Activated CD4-positive, alpha-beta T cell treated with anti-CD3 and anti-CD28 coated beads, Interleukin-2, amount 50 U/mL, for 24 hours (primary cell): ENCODE measurements around the gene CADM4.
"Not testable (repeated sequence)": the region's sequence is repeated elsewhere in the genome, so short reads cannot be mapped to it uniquely, and the experiment has no call there.

Experiments used
- DNase-seq, 2 donors: peaks; one replicate each; pipeline ENCODE4 v3.0.0-alpha.2; 2020; ENCODE audit warnings: low read depth in 1 of 2, low spot score in 1 of 2

Gene CADM4

GRCh38 chr19:43589678-43590077, 50.0 kb downstream of the CADM4 start:
- no peak for DNase-seq

- no peak for DNase-seq
Observed at GRCh38 chr19:43589277-43589676, 50.4 kb downstream of the CADM4 start.

GRCh38 chr19:43587029-43587428, 52.6 kb downstream of the CADM4 start:
- DNase-seq = not testable (repeated sequence)

GRCh38 chr19:43586346-43586745, 53.3 kb downstream of the CADM4 start:
- no peak for DNase-seq

GRCh38 chr19:43584484-43584883, 55.2 kb downstream of the CADM4 start:
- no peak for DNase-seq

- DNase-seq = no peak
Observed at GRCh38 chr19:43582495-43582894, 57.2 kb downstream of the CADM4 start.

- no peak for DNase-seq
Observed at GRCh38 chr19:43581467-43581866, 58.2 kb downstream of the CADM4 start.

GRCh38 chr19:43578787-43579186, 60.9 kb downstream of the CADM4 start:
- no peak for DNase-seq

- DNase-seq = no peak
Observed at GRCh38 chr19:43575955-43576878, 63.4 kb downstream of the CADM4 start.

- DNase-seq = peak; percentile 80 to 97
Observed at GRCh38 chr19:43575156-43575950, 64.3 kb downstream of the CADM4 start, which contains the start of the genes PINLYP and XRCC1. Gene PINLYP (plus strand): TSS chr19:43575801. CDS start chr19:43577192, 1,391 bp downstream. Gene XRCC1 (minus strand): TSS chr19:43575527. CDS start chr19:43575458, 69 bp downstream.

- DNase-seq = no peak
Observed at GRCh38 chr19:43574424-43575155, 65.1 kb downstream of the CADM4 start.
